Spinal cord (tissue), 10 donors: ENCODE measurements around the gene MMD2. TPM values are rescaled to one million over a fixed set of nuclear protein-coding genes. Genes with fewer than 3 reads are reported as not detected.
"Not testable (repeated sequence)": the region's sequence is repeated elsewhere in the genome, so short reads cannot be mapped to it uniquely, and the experiment has no call there.

Experiments
- DNase-seq, 6 donors: peaks; one replicate each; pipeline versions ENCODE4 v3.0.0 to v3.0.0-alpha.2; 2013 to 2015; ENCODE audit warnings: low spot score in 6 of 6, low read depth in 4 of 6
- H3K27ac ChIP-seq: one replicate; pipeline ENCODE4 v1.5.1; 2013; ENCODE audit warnings: low read depth, low read length, control low read depth
- H3K27me3 ChIP-seq: one replicate; pipeline ENCODE4 v1.6.1; 2013; ENCODE audit warnings: low read length; ENCODE audit not compliant: control insufficient read depth, insufficient read depth
- H3K36me3 ChIP-seq: one replicate; pipeline ENCODE4 v1.6.1; 2013; ENCODE audit warnings: low read length; ENCODE audit not compliant: control insufficient read depth, insufficient read depth
- H3K4me1 ChIP-seq: one replicate; pipeline ENCODE4 v1.6.1; 2013; ENCODE audit warnings: low read length; ENCODE audit not compliant: control insufficient read depth, insufficient read depth
- H3K4me3 ChIP-seq: one replicate; pipeline ENCODE4 v1.5.1; 2013; ENCODE audit warnings: low read depth, low read length, control low read depth
- H3K9me3 ChIP-seq: one replicate; pipeline ENCODE4 v1.6.1; 2013; ENCODE audit warnings: low read length; ENCODE audit not compliant: control insufficient read depth, insufficient read depth
- WGBS: methylation state at CpG from one replicate; pipeline ENCODE4 v1.1.5; 2013; ENCODE audit warnings: missing lambda C conversion rate; ENCODE audit not compliant: insufficient coverage; 5-methylcytosine and 5-hydroxymethylcytosine counted together
- polyA plus RNA-seq, 2 donors: library from polyadenylated mRNA; unstranded; fragments of 120-200 nt; gene quantifications; one replicate each; pipeline ENCODE4 v1.2.1, GENCODE V29; 2013; ENCODE audit not compliant: insufficient read length in 2 of 2
- total RNA-seq, 2 donors: library from RNA; depleted of rRNA in 1 of 2; stranded (reverse); fragments of 120-200 nt in 1 of 2; fragments of >200 nt in 1 of 2; gene quantifications; one replicate each; pipeline versions ENCODE4 v1.2.3 to v1.2.4, GENCODE V29; 2013 to 2014
- donor health status: healthy.

MMD2 gene
- total and polyA plus RNA-seq, 4 donors: 7.1 to 58.2 (median 26.9) TPM

GRCh38 chr7:4993471-4993870 lies 34.5 kb upstream of the MMD2 start:
- Histone ChIP-seq H3K9me3 (no peaks in the 10 kb centered on the region), H3K4me3 (no peak overlapping the region), H3K4me1 (no peaks in the 10 kb centered on the region), H3K27ac (no peak overlapping the region), H3K27me3 (no peaks in the 10 kb centered on the region), H3K36me3 (peaks cover 65% of the 10 kb centered on the region)
- DNase-seq: no peak
- WGBS: 88% methylated on average over 8 of the region's 8 CpGs

GRCh38 chr7:4982741-4983140 lies 23.8 kb upstream of the MMD2 start:
- not testable (repeated sequence) for H3K27me3 ChIP-seq, H3K9me3 ChIP-seq, H3K27ac ChIP-seq, H3K4me1 ChIP-seq, H3K4me3 ChIP-seq
- H3K36me3 ChIP-seq: peaks cover 36% of the 10 kb centered on the region
- no CpG with 5 or more reads among the region's 2 CpGs for WGBS
- peak in 1 of 6 donors; percentile 22 for DNase-seq

- not testable (repeated sequence) for H3K9me3 ChIP-seq, H3K27ac ChIP-seq, H3K4me3 ChIP-seq, H3K4me1 ChIP-seq, DNase-seq, H3K27me3 ChIP-seq
- WGBS: 93% methylated on average over 11 of the region's 17 CpGs
- H3K36me3 ChIP-seq: peaks cover 34% of the 10 kb centered on the region
Observed at GRCh38 chr7:4981295-4981890, 22.4 kb upstream of the MMD2 start.

- H3K27ac ChIP-seq, H3K9me3 ChIP-seq, H3K4me3 ChIP-seq, DNase-seq, H3K27me3 ChIP-seq: not testable (repeated sequence)
- Histone ChIP-seq H3K36me3 (peaks cover 19% of the 10 kb centered on the region), H3K4me1 (peaks cover 12% of the 10 kb centered on the region)
- WGBS: 82% methylated on average over 6 of the region's 13 CpGs
Observed at GRCh38 chr7:4975626-4976025, 16.6 kb upstream of the MMD2 start.

- peaks cover 12% of the 10 kb centered on the region for H3K4me1 ChIP-seq
- under 1% methylated on average over 38 of the region's 41 CpGs for WGBS
- H3K27me3 ChIP-seq: no peaks in the 10 kb centered on the region
- H3K9me3 ChIP-seq: no peaks in the 10 kb centered on the region
- H3K27ac ChIP-seq: peak overlapping the region; percentile 91
- peaks cover 17% of the 10 kb centered on the region for H3K36me3 ChIP-seq
- peak overlapping the region; percentile 80 for H3K4me3 ChIP-seq
- peak; percentile 76 to 98 (median 90) for DNase-seq
Observed at GRCh38 chr7:4973728-4974198, 14.8 kb upstream of the MMD2 start.

GRCh38 chr7:4972446-4972845 lies 13.5 kb upstream of the MMD2 start:
- H3K27me3 ChIP-seq, H3K9me3 ChIP-seq, H3K36me3 ChIP-seq, DNase-seq, H3K4me3 ChIP-seq, H3K27ac ChIP-seq: not testable (repeated sequence)
- H3K4me1 ChIP-seq: peaks cover 12% of the 10 kb centered on the region
- WGBS: 72% methylated on average over 8 of the region's 10 CpGs

- H3K27me3 ChIP-seq: no peaks in the 10 kb centered on the region
- no peak overlapping the region for H3K27ac ChIP-seq
- H3K4me3 ChIP-seq: no peak overlapping the region
- H3K36me3 ChIP-seq: no peaks in the 10 kb centered on the region
- no peak for DNase-seq
- peaks cover 14% of the 10 kb centered on the region for H3K4me1 ChIP-seq
- WGBS: 83% methylated on average over 3 of the region's 11 CpGs
- H3K9me3 ChIP-seq: no peaks in the 10 kb centered on the region
Observed at GRCh38 chr7:4965295-4966022, 6.5 kb upstream of the MMD2 start.

GRCh38 chr7:4964506-4964905 lies 5.5 kb upstream of the MMD2 start:
- peak in 1 of 6 donors; percentile 13 for DNase-seq
- no peaks in the 10 kb centered on the region for H3K9me3 ChIP-seq
- no peak overlapping the region for H3K4me3 ChIP-seq
- 31% methylated on average over 11 of the region's 11 CpGs for whole genome bisulfite sequencing
- H3K36me3 ChIP-seq: no peaks in the 10 kb centered on the region
- H3K27ac ChIP-seq: no peak overlapping the region
- H3K27me3 ChIP-seq: no peaks in the 10 kb centered on the region
- H3K4me1 ChIP-seq: peaks cover 14% of the 10 kb centered on the region

- H3K4me1 ChIP-seq: peaks cover 19% of the 10 kb centered on the region
- H3K4me3 ChIP-seq: no peak overlapping the region
- no peak overlapping the region for H3K27ac ChIP-seq
- no peaks in the 10 kb centered on the region for H3K27me3 ChIP-seq
- no peaks in the 10 kb centered on the region for H3K36me3 ChIP-seq
- no peaks in the 10 kb centered on the region for H3K9me3 ChIP-seq
- peak in 1 of 6 donors; percentile 55 for DNase-seq
- 81% methylated on average over 15 of the region's 19 CpGs for WGBS
Observed at GRCh38 chr7:4962872-4963775, 4.1 kb upstream of the MMD2 start.
